Ovary (tissue), 3 donors: ENCODE measurements around the gene TMIGD2.

Experiments
- EP300 ChIP-seq: sonication (generic); formaldehyde crosslinking; IDR thresholded peaks from one replicate; pipeline ENCODE4 v1.6.1; 2017; ENCODE audit warnings: antibody characterized with exemption
- POLR2A ChIP-seq: fragments of 450-650 bp; IDR thresholded peaks from one replicate; pipeline ENCODE4 v1.6.1; 2017; ENCODE audit warnings: antibody characterized with exemption, mild to moderate bottlenecking, moderate library complexity
- TF ChIP-seq, protein P1 (sequence below), 3 donors: fragments of 450-650 bp in 2 of 3; fragments of 200-600 bp in 1 of 3; IDR thresholded peaks; one replicate each; pipeline versions ENCODE4 v1.5.1 to v1.8.0; 2016 to 2022; ENCODE audit warnings: antibody characterized with exemption in 3 of 3, mild to moderate bottlenecking in 1 of 3
- donor health status: DM: no; HTN: no; CAD: no.

GRCh38 chr19:4279530-4280422 lies 22.4 kb downstream of the TMIGD2 start:
- TF ChIP-seq POLR2A (no peak), EP300 (no peak)
- TF ChIP-seq, protein P1, sequence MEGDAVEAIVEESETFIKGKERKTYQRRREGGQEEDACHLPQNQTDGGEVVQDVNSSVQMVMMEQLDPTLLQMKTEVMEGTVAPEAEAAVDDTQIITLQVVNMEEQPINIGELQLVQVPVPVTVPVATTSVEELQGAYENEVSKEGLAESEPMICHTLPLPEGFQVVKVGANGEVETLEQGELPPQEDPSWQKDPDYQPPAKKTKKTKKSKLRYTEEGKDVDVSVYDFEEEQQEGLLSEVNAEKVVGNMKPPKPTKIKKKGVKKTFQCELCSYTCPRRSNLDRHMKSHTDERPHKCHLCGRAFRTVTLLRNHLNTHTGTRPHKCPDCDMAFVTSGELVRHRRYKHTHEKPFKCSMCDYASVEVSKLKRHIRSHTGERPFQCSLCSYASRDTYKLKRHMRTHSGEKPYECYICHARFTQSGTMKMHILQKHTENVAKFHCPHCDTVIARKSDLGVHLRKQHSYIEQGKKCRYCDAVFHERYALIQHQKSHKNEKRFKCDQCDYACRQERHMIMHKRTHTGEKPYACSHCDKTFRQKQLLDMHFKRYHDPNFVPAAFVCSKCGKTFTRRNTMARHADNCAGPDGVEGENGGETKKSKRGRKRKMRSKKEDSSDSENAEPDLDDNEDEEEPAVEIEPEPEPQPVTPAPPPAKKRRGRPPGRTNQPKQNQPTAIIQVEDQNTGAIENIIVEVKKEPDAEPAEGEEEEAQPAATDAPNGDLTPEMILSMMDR (IDR thresholded peaks at IDR 0.05) = no peak
